Measurements from ENCODE around the gene BMPR1A.

- TF ChIP-seq, protein P1, sequence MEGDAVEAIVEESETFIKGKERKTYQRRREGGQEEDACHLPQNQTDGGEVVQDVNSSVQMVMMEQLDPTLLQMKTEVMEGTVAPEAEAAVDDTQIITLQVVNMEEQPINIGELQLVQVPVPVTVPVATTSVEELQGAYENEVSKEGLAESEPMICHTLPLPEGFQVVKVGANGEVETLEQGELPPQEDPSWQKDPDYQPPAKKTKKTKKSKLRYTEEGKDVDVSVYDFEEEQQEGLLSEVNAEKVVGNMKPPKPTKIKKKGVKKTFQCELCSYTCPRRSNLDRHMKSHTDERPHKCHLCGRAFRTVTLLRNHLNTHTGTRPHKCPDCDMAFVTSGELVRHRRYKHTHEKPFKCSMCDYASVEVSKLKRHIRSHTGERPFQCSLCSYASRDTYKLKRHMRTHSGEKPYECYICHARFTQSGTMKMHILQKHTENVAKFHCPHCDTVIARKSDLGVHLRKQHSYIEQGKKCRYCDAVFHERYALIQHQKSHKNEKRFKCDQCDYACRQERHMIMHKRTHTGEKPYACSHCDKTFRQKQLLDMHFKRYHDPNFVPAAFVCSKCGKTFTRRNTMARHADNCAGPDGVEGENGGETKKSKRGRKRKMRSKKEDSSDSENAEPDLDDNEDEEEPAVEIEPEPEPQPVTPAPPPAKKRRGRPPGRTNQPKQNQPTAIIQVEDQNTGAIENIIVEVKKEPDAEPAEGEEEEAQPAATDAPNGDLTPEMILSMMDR (IDR thresholded peaks at IDR 0.05), result no peak
- no peak for TF ChIP-seq POLR2AphosphoS5 (IDR thresholded peaks at IDR 0.05)
Observed at GRCh38 chr10:86830043-86830591, 73.7 kb downstream of the BMPR1A start.
